H9 (cell line): ENCODE measurements around the gene IFNL1. TPM values are rescaled to one million over a fixed set of nuclear protein-coding genes. Genes with fewer than 3 reads are reported as not detected.

Experiments used
- DNase-seq: peaks from one replicate; pipeline ENCODE4 v3.0.0-alpha.2; 2017
- H2AFZ ChIP-seq: one replicate; pipeline ENCODE4 v1.6.1; 2013; ENCODE audit warnings: mild to moderate bottlenecking, low read length, control low read depth, moderate library complexity
- H2AK5ac ChIP-seq: 2 replicates; pipeline ENCODE4 v1.6.1; 2013; ENCODE audit warnings: low read length, control low read depth, mixed read lengths; ENCODE audit not compliant: insufficient read length
- H2BK120ac ChIP-seq: one replicate; pipeline ENCODE4 v1.6.1; 2013; ENCODE audit warnings: low read depth, mild to moderate bottlenecking, low read length, control low read depth, inconsistent platforms; ENCODE audit not compliant: poor library complexity, severe bottlenecking
- H2BK12ac ChIP-seq: 2 replicates; pipeline ENCODE4 v1.6.1; 2013; ENCODE audit warnings: low read length, control low read depth, mixed read lengths, low read depth; ENCODE audit not compliant: insufficient read length
- H2BK15ac ChIP-seq: 2 replicates; pipeline ENCODE4 v1.6.1; 2013; ENCODE audit warnings: low read depth, low read length, control low read depth
- H2BK20ac ChIP-seq: one replicate; pipeline ENCODE4 v1.6.1; 2013; ENCODE audit warnings: low read depth, mild to moderate bottlenecking, low read length, control low read depth, inconsistent platforms; ENCODE audit not compliant: poor library complexity, severe bottlenecking
- H2BK5ac ChIP-seq: 2 replicates; pipeline ENCODE4 v1.6.1; 2013; ENCODE audit warnings: low read length, control low read depth, mixed read lengths; ENCODE audit not compliant: insufficient read length
- H3K14ac ChIP-seq: 2 replicates; pipeline ENCODE4 v1.6.1; 2013; ENCODE audit warnings: low read length, control low read depth; ENCODE audit not compliant: insufficient read depth
- H3K18ac ChIP-seq: 2 replicates; pipeline ENCODE4 v1.6.1; 2013; ENCODE audit warnings: low read depth, mild to moderate bottlenecking, mixed read lengths, low read length, control low read depth; ENCODE audit not compliant: insufficient read length
- H3K23ac ChIP-seq: 2 replicates; pipeline ENCODE4 v1.6.1; 2013; ENCODE audit warnings: low read length, control low read depth, mixed read lengths, low read depth; ENCODE audit not compliant: insufficient read length
- H3K23me2 ChIP-seq: 2 replicates; pipeline ENCODE4 v1.6.1; 2013; ENCODE audit warnings: low read depth, mild to moderate bottlenecking, mixed read lengths, low read length, control low read depth; ENCODE audit not compliant: insufficient read length, poor library complexity, severe bottlenecking
- H3K27ac ChIP-seq: 2 replicates; pipeline ENCODE4 v1.5.1; 2013; ENCODE audit warnings: low read length, control low read depth, mixed read lengths, low read depth; ENCODE audit not compliant: insufficient read length
- H3K27me3 ChIP-seq: 2 replicates; pipeline ENCODE4 v1.6.1; 2013; ENCODE audit warnings: low read length, control low read depth, inconsistent platforms; ENCODE audit not compliant: insufficient read depth
- H3K4ac ChIP-seq: 2 replicates; pipeline ENCODE4 v1.6.1; 2013; ENCODE audit warnings: low read depth, mild to moderate bottlenecking, control low read depth, inconsistent platforms, low read length, moderate library complexity
- H3K4me1 ChIP-seq: 2 replicates; pipeline ENCODE4 v1.6.1; 2013; ENCODE audit warnings: low read length, control low read depth, inconsistent platforms; ENCODE audit not compliant: insufficient read depth
- H3K4me2 ChIP-seq: 2 replicates; pipeline ENCODE4 v1.6.1; 2013; ENCODE audit warnings: low read length, control low read depth, mixed read lengths; ENCODE audit not compliant: insufficient read length, insufficient read depth
- H3K56ac ChIP-seq: 2 replicates; pipeline ENCODE4 v1.6.1; 2013; ENCODE audit warnings: low read depth, mild to moderate bottlenecking, mixed read lengths, low read length, control low read depth; ENCODE audit not compliant: insufficient read length
- H3K79me1 ChIP-seq: 2 replicates; pipeline ENCODE4 v1.6.1; 2013; ENCODE audit warnings: low read depth, mild to moderate bottlenecking, moderate library complexity, low read length, control low read depth, inconsistent platforms; ENCODE audit not compliant: insufficient read depth, poor library complexity, severe bottlenecking
- H3K79me2 ChIP-seq: 2 replicates; pipeline ENCODE4 v1.6.1; 2013; ENCODE audit warnings: low read length, control low read depth, inconsistent platforms; ENCODE audit not compliant: insufficient read depth
- H3K9ac ChIP-seq: 2 replicates; pipeline ENCODE4 v1.6.1; 2013; ENCODE audit warnings: low read length, control low read depth, mixed read lengths; ENCODE audit not compliant: insufficient read length; ENCODE audit errors: extremely low read depth
- H3K9me3 ChIP-seq: one replicate; pipeline ENCODE4 v1.6.1; 2013; ENCODE audit warnings: low read depth, low read length, inconsistent platforms; ENCODE audit not compliant: control insufficient read depth
- H3T11ph ChIP-seq: one replicate; pipeline ENCODE4 v1.6.1; 2013; ENCODE audit warnings: mild to moderate bottlenecking, low read length, control low read depth, inconsistent platforms
- H4K20me1 ChIP-seq: one replicate; pipeline ENCODE4 v1.6.1; 2013; ENCODE audit not compliant: control insufficient read depth, insufficient read length, insufficient read depth
- H4K5ac ChIP-seq: 2 replicates; pipeline ENCODE4 v1.6.1; 2013; ENCODE audit warnings: low read depth, mild to moderate bottlenecking, mixed read lengths, low read length, control low read depth; ENCODE audit not compliant: insufficient read length
- H4K8ac ChIP-seq: replicated peaks from 2 replicates; pipeline ENCODE4 v1.6.1; 2013; ENCODE audit warnings: low read length, control low read depth, mixed read lengths, low read depth; ENCODE audit not compliant: insufficient read length
- H4K91ac ChIP-seq: 2 replicates; pipeline ENCODE4 v1.6.1; 2013; ENCODE audit warnings: low read depth, mild to moderate bottlenecking, moderate library complexity, mixed read lengths, low read length, control low read depth; ENCODE audit not compliant: insufficient read length
- H3K27ac Mint-ChIP-seq, 3 experiments: 2 replicates in 2 of 3; 3 replicates in 1 of 3; pipeline ENCODE4 v1.8.0; 2020 to 2021; ENCODE audit warnings: mixed read lengths in 3 of 3, mild to moderate bottlenecking in 1 of 3, moderate library complexity in 1 of 3
- H3K27me3 Mint-ChIP-seq: 2 replicates; pipeline ENCODE4 v1.8.0; 2021; ENCODE audit warnings: low read depth, mild to moderate bottlenecking, moderate library complexity, mixed read lengths
- H3K36me3 Mint-ChIP-seq, 3 experiments: 2 replicates in 2 of 3; 3 replicates in 1 of 3; pipeline ENCODE4 v1.8.0; 2020 to 2021; ENCODE audit warnings: low read depth in 3 of 3, mixed read lengths in 3 of 3; ENCODE audit not compliant: insufficient read depth in 1 of 3
- H3K4me1 Mint-ChIP-seq, 2 experiments: 2 replicates each; pipeline ENCODE4 v1.8.0; 2020; ENCODE audit warnings: mixed read lengths in 2 of 2
- H3K4me3 Mint-ChIP-seq, 2 experiments: 2 replicates in 1 of 2; 3 replicates in 1 of 2; pipeline ENCODE4 v1.8.0; 2020 to 2021; ENCODE audit warnings: mild to moderate bottlenecking in 2 of 2, mixed read lengths in 2 of 2, moderate library complexity in 1 of 2
- H3K9me3 Mint-ChIP-seq, 2 experiments: 2 replicates in 1 of 2; 3 replicates in 1 of 2; pipeline ENCODE4 v1.8.0; 2020; ENCODE audit warnings: mild to moderate bottlenecking in 2 of 2, mixed read lengths in 2 of 2, moderate library complexity in 1 of 2
- CTCF ChIP-seq: fragments of 200-600 bp; sonication (generic); conservative IDR thresholded peaks from 3 replicates; pipeline ENCODE4 v1.8.0; 2021; ENCODE audit warnings: antibody characterized with exemption, mild to moderate bottlenecking
- WGBS: extraction: QIAGEN DNeasy Blood & Tissue Kit; methylation state at CpG from one replicate; pipeline ENCODE4 v1.1.7; 2013; ENCODE audit warnings: missing lambda C conversion rate, low lambda C conversion rate, mixed read lengths; ENCODE audit not compliant: insufficient read length; ENCODE audit errors: extremely low coverage; 5-methylcytosine and 5-hydroxymethylcytosine counted together
- total RNA-seq: library from RNA; stranded (reverse); gene quantifications from 2 replicates; pipeline ENCODE4 v1.2.1, GENCODE V29; 2021

The IFNL1 gene
- total RNA-seq, 1 experiment from 2014 or later, result not detected

- no peak overlapping the region for H3K4me2 ChIP-seq
- no peaks in the 10 kb centered on the region for H3K9me3 ChIP-seq
- H3K56ac ChIP-seq, result no peak overlapping the region
- H2BK5ac ChIP-seq, result no peak overlapping the region
- no peak for DNase-seq
- no peaks in the 10 kb centered on the region for H3K79me1 ChIP-seq
- Mint-ChIP-seq H3K9me3 (peaks cover 0 to 8% of the 10 kb centered on the region in 2 experiments; a peak in 4 of 5 replicates), H3K36me3 (no peaks in the 10 kb centered on the region), H3K4me3 (no peak overlapping the region), H3K27ac (no peak overlapping the region), H3K27me3 (peaks cover 78% of the 10 kb centered on the region), H3K4me1 (peaks cover 0 to 4% of the 10 kb centered on the region in 2 experiments; a peak in 2 of 4 replicates)
- no peaks in the 10 kb centered on the region for H3K79me2 ChIP-seq
- no peaks in the 10 kb centered on the region for H3K4me1 ChIP-seq
- no peak overlapping the region for H2AFZ ChIP-seq
- no peak overlapping the region for H3K9ac ChIP-seq
- no peak overlapping the region for H3K18ac ChIP-seq
- no peak overlapping the region for H3K4ac ChIP-seq
- no peaks in the 10 kb centered on the region for H3K27me3 ChIP-seq
- H3T11ph ChIP-seq, result no peak overlapping the region
- H3K14ac ChIP-seq, result no peak overlapping the region
- no peak overlapping the region for H3K27ac ChIP-seq
- H3K23me2 ChIP-seq, result no peaks in the 10 kb centered on the region
- H4K5ac ChIP-seq, result no peak overlapping the region
- H3K23ac ChIP-seq, result no peak overlapping the region
- H2BK120ac ChIP-seq, result no peak overlapping the region
- H2BK15ac ChIP-seq, result no peak overlapping the region
- no peak overlapping the region for H2BK12ac ChIP-seq
- no peak overlapping the region for H4K91ac ChIP-seq
- no peak overlapping the region for H2BK20ac ChIP-seq
- no CpG with 5 or more reads among the region's 1 CpG for WGBS
- no peak for TF ChIP-seq CTCF
- H4K20me1 ChIP-seq, result no peaks in the 10 kb centered on the region
- H2AK5ac ChIP-seq, result no peak overlapping the region
- no peak overlapping the region for H4K8ac ChIP-seq
Observed at GRCh38 chr19:39282021-39282420, 14.2 kb upstream of the IFNL1 start.
